GM20000 (cell line): ENCODE data around the gene NUDT19.
A peak's percentile ranks its signal among the peaks of the same experiment; 100 is the strongest.

Experiments
- DNase-seq: peaks from one replicate; pipeline ENCODE4 v3.0.0; 2012; ENCODE audit warnings: low spot score
- CTCF ChIP-seq: IDR thresholded peaks from 2 replicates; pipeline ENCODE4 v1.5.1; 2012; ENCODE audit warnings: mild to moderate bottlenecking, control low read depth; ENCODE audit errors: extremely low read depth, missing control alignments

NUDT19 gene

DNA sequence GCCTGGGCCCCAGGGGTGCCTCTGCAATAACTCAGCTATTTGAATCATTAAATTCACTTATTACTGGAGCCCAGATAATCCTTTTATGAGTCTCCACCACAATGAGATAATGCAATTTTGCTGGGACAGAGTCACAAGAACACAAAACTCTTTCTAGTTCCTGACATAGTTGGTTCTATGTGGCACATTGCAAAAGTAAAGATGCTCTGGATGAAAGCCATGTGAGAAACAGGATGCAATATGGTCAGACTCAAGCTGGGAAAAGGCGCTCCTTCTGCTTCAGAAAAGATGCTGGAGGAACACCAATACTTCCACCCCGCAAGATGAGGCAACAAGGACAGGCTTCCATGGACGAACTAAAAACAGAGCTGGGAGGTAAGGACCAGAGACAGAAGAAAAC lies 22.3 kb upstream of the NUDT19 start:
- DNase-seq: no peak
- no peak for TF ChIP-seq CTCF

GRCh38 chr19:32671883-32672593 lies 19.6 kb upstream of the NUDT19 start:
- no peak for DNase-seq
- no peak for TF ChIP-seq CTCF

DNA sequence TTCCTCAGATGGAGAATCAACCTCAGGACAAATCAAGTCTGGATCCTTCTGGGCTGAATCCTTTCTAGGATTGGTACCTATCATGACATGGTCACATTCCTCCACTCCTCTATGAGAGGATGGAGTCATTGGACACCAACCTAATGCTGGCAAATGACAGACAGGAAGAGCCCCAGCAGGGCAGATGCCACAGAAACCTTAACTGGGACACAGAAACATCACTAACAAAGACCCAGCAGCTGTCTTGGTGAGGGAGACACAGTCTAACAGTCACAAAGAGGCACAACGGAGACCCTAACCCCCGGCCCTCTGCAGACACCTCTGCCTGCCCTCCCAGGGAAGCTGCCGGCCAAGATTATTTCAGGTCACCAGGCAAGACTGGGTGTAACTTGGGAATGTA lies 18.8 kb upstream of the NUDT19 start:
- DNase-seq: no peak
- TF ChIP-seq CTCF: no peak

- no peak for TF ChIP-seq CTCF
- no peak for DNase-seq
Observed at GRCh38 chr19:32673573-32673972, 18.0 kb upstream of the NUDT19 start.

DNA sequence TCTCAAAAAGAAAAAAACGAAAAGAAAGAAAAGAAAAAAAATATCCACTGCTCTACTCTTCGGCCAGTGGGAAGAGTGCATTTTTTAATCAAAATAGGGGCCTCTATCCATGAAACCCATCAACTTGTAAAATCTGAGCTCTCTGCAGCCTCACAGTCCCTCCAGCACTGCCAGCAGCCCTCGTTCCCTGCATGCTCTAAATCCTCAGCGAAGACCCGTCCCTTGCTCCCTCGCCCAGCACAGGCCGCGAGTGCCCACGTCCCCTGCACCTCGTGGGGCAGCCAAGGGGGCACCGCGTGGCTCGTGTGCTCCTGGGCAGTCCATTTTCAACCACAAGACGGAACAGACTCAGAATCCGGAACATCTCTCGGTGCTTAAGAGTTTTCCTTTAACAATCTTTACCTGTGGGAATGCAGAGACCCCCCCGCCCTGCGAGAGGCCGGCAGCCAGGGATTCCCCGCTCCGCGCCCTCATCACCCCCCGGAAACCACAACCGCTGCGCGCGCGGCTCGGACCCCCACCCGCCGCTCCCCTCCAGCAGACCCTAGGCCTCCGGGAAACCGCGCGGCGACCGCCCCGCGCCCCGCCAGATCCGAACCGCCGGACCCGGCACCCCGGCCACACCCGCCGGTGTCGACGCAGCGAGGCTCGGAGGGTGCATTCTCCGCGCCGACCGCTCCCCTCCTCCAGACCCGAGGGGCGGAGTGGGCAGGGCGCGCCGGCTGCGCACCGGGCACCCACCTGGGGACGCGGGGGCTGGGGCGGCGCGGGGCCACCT lies 17.3 kb upstream of the NUDT19 start:
- no peak for DNase-seq
- TF ChIP-seq CTCF: no peak

- DNase-seq: peak; percentile 100
- no peak for TF ChIP-seq CTCF
Observed at GRCh38 chr19:32674931-32675719, 16.5 kb upstream of the NUDT19 start, which contains the start of gene ANKRD27. TSS of gene ANKRD27 (minus strand) at chr19:32675180. CDS start at chr19:32659015, 16,165 bp downstream.
